ENCODE data around the gene SEMA4C.

GRCh38 chr2:96897491-96898134 lies 27.7 kb upstream of the SEMA4C start:
- TF ChIP-seq CTCF (conservative IDR thresholded peaks at IDR 0.05; ENCODE audit: low read length) = no peak
- TF ChIP-seq EZH2phosphoT487 (IDR thresholded peaks at IDR 0.05; ENCODE audit: borderline replicate concordance, low read depth, low read length) = no peak
